HG03439 (cell line): ENCODE data around the gene MBOAT2.

ENCODE experiments used
- ATAC-seq: cut with Tn5 transposase; IDR thresholded peaks from one replicate; pipeline ENCODE4 v1.9.1; 2021; ENCODE audit warnings: mild to moderate bottlenecking, moderate library complexity; ENCODE audit not compliant: unreplicated experiment

Gene MBOAT2

GRCh38 chr2:8833853-8834252, 169.6 kb downstream of the MBOAT2 start:
- ATAC-seq = no peak

- no peak for ATAC-seq
Observed at GRCh38 chr2:8831516-8831915, 172.0 kb downstream of the MBOAT2 start.

GRCh38 chr2:8827729-8828128, 175.8 kb downstream of the MBOAT2 start:
- ATAC-seq = no peak

- ATAC-seq = no peak
Observed at GRCh38 chr2:8822218-8822617, 181.3 kb downstream of the MBOAT2 start.

GRCh38 chr2:8821276-8822217, 181.9 kb downstream of the MBOAT2 start:
- ATAC-seq = no peak

- ATAC-seq = no peak
Observed at GRCh38 chr2:8819948-8820347, 183.5 kb downstream of the MBOAT2 start.

- no peak for ATAC-seq
Observed at GRCh38 chr2:8819194-8819593, 184.3 kb downstream of the MBOAT2 start.

GRCh38 chr2:8817221-8817620, 186.3 kb downstream of the MBOAT2 start:
- ATAC-seq = no peak

GRCh38 chr2:8806885-8807704, 196.4 kb downstream of the MBOAT2 start:
- ATAC-seq = no peak

- ATAC-seq = no peak
Observed at GRCh38 chr2:8805278-8806210, 197.9 kb downstream of the MBOAT2 start.

- ATAC-seq = peak; percentile 99
Observed at GRCh38 chr2:8803658-8804379, 199.7 kb downstream of the MBOAT2 start.

GRCh38 chr2:8802741-8803140, 200.7 kb downstream of the MBOAT2 start:
- ATAC-seq = no peak
